Stomach (tissue), 9 donors: Measurements from ENCODE around the gene NYAP2. TPM values are rescaled to one million over a fixed set of nuclear protein-coding genes. Genes with fewer than 3 reads are reported as not detected.

Experiments used
- DNase-seq, 2 donors: peaks; one replicate each; pipeline versions ENCODE4 v3.0.0 to v3.0.0-alpha.2; 2013 to 2019
- H3K27ac ChIP-seq, 5 donors: fragments of 200-600 bp in 4 of 5; sonication (generic) in 4 of 5; one replicate each; pipeline ENCODE4 v1.5.1; 2013 to 2019; ENCODE audit warnings: mild to moderate bottlenecking in 1 of 5, moderate library complexity in 1 of 5
- H3K27me3 ChIP-seq, 3 donors: fragments of 200-600 bp; sonication (generic); one replicate each; pipeline ENCODE4 v1.5.1; 2017 to 2019; ENCODE audit warnings: mixed run types in 1 of 3
- H3K36me3 ChIP-seq, 4 donors: fragments of 200-600 bp; sonication (generic); 1 replicate in 3 of 4; 2 replicates in 1 of 4; pipeline ENCODE4 v1.5.1; 2016 to 2019
- H3K4me1 ChIP-seq, 4 donors: fragments of 200-600 bp; sonication (generic); one replicate each; pipeline ENCODE4 v1.5.1; 2016 to 2019
- H3K4me3 ChIP-seq, 4 donors: fragments of 200-600 bp; sonication (generic) in 3 of 4; one replicate each; pipeline ENCODE4 v1.5.1; 2016 to 2019; ENCODE audit warnings: mild to moderate bottlenecking in 1 of 4
- H3K9me3 ChIP-seq, 4 donors: fragments of 200-600 bp; sonication (generic); one replicate each; pipeline ENCODE4 v1.5.1; 2016 to 2019
- EP300 ChIP-seq: sonication (generic); formaldehyde crosslinking; IDR thresholded peaks from one replicate; pipeline ENCODE4 v1.6.1; 2017; ENCODE audit warnings: antibody characterized with exemption
- POLR2A ChIP-seq, 4 donors: fragments of 450-650 bp; IDR thresholded peaks; one replicate each; pipeline ENCODE4 v1.6.1; 2016; ENCODE audit warnings: antibody characterized with exemption in 4 of 4, control low read depth in 2 of 4, mild to moderate bottlenecking in 1 of 4, moderate library complexity in 1 of 4
- POLR2AphosphoS5 ChIP-seq, 3 donors: sonication (generic); formaldehyde crosslinking; IDR thresholded peaks; one replicate each; pipeline ENCODE4 v1.6.1; 2016; ENCODE audit warnings: antibody characterized with exemption in 3 of 3
- WGBS, 5 donors: extraction: QIAGEN DNeasy Blood & Tissue Kit in 3 of 5; methylation state at CpG; one replicate each; pipeline versions ENCODE4 v1.1.5 to v1.1.7; 2013 to 2018; 5-methylcytosine and 5-hydroxymethylcytosine counted together
- intact Hi-C: fragments of 100-400 bp; cut with DNase I; formaldehyde crosslinking; loops from one replicate; pipeline ENCODE4 v1.15.1; 2023; ENCODE audit warnings: low total_unique reads
- polyA plus RNA-seq, 3 donors: library from polyadenylated mRNA; stranded (reverse); fragments of 200-250 nt; gene quantifications; one replicate each; pipeline ENCODE4 v1.2.3, GENCODE V29; 2013
- total RNA-seq, 5 donors: library from RNA; depleted of rRNA; stranded (reverse); fragments of >200 nt; gene quantifications; one replicate each; pipeline versions ENCODE4 v1.1.0 to v1.2.3, GENCODE V29; 2014 to 2016
- TF ChIP-seq, protein P1 (sequence below), 7 experiments: fragments of 450-650 bp in 4 of 7; fragments of 200-600 bp in 3 of 7; sonication (generic) in 3 of 7; IDR thresholded peaks; one replicate each; pipeline ENCODE4 v1.5.1; 2016 to 2019; ENCODE audit warnings: antibody characterized with exemption in 7 of 7, control low read depth in 2 of 7, mild to moderate bottlenecking in 1 of 7
- donor health status: healthy with polysubstance abuse.
- donor health status: Bipolar disorder and iron deficiency.
- donor health status: healthy.

NYAP2 gene
- total and polyA plus RNA-seq, 8 donors = under 0.01 to 0.18 (median 0.03) TPM; not detected in 5

DNA sequence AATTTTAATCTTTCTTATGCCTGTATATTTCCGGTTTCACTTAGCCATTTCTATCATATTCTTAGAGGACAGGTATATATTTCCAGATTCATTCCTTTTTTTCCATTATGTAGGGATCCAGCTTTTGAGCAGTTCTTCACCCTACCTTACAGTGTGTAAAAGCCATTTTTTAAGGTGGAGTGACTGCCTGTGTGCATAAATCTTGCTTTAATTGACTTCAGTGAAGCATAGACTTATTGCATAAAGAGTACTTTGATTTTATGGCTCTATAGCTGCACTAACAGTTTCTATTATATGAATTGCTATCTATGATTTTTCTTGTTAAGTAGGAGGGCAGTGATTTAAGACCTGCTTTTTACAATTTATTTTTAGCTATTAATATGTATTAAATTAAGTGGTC is 132.6 kb downstream of the NYAP2 start:
- H3K36me3 ChIP-seq = no peaks in the 10 kb centered on the region
- no peak overlapping the region for H3K27ac ChIP-seq
- H3K9me3 ChIP-seq = no peaks in the 10 kb centered on the region
- no peaks in the 10 kb centered on the region for H3K4me1 ChIP-seq
- H3K4me3 ChIP-seq = no peak overlapping the region
- DNase-seq = no peak
- intact Hi-C loops = no loop called here
- TF ChIP-seq POLR2A (IDR thresholded peaks at IDR 0.05) (no peak), EP300 (no peak), POLR2AphosphoS5 (IDR thresholded peaks at IDR 0.05) (no peak)
- TF ChIP-seq, protein P1, sequence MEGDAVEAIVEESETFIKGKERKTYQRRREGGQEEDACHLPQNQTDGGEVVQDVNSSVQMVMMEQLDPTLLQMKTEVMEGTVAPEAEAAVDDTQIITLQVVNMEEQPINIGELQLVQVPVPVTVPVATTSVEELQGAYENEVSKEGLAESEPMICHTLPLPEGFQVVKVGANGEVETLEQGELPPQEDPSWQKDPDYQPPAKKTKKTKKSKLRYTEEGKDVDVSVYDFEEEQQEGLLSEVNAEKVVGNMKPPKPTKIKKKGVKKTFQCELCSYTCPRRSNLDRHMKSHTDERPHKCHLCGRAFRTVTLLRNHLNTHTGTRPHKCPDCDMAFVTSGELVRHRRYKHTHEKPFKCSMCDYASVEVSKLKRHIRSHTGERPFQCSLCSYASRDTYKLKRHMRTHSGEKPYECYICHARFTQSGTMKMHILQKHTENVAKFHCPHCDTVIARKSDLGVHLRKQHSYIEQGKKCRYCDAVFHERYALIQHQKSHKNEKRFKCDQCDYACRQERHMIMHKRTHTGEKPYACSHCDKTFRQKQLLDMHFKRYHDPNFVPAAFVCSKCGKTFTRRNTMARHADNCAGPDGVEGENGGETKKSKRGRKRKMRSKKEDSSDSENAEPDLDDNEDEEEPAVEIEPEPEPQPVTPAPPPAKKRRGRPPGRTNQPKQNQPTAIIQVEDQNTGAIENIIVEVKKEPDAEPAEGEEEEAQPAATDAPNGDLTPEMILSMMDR (IDR thresholded peaks at IDR 0.05) = no peak
- WGBS, 5 donors = 69 to 86% (median 77%) methylated on average over 1 of the region's 1 CpG
- H3K27me3 ChIP-seq = no peaks in the 10 kb centered on the region

DNA sequence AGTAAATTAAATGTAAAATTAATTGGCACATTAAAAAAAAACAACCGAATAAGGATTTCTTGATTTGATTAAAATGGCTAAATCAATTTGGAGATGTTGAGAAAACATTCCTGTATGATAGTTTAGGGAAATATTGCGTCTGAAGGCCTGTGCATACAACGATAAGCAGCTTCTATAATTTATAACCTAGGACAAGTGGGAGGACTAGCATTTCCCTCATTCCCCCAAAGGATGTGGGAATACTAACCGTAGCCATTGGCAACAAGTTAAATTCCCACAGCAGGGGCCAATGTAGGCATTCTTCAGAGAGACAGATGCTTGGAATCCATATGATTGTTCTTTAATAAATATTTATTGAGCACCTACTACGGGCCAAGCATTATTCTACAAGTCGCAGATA is 134.5 kb downstream of the NYAP2 start:
- DNase-seq = no peak
- Histone ChIP-seq H3K9me3 (peaks cover 0 to 6% (median 0%) of the 10 kb centered on the region in 4 donors), H3K4me1 (no peaks in the 10 kb centered on the region), H3K27me3 (no peaks in the 10 kb centered on the region), H3K4me3 (no peak overlapping the region), H3K36me3 (no peaks in the 10 kb centered on the region), H3K27ac (no peak overlapping the region)
- no peak for TF ChIP-seq EP300
- no peak for TF ChIP-seq POLR2A (IDR thresholded peaks at IDR 0.05)
- 63 to 78% (median 74%) methylated on average over 6 of the region's 6 CpGs for WGBS, 5 donors
- intact Hi-C loops = no loop called here

DNA sequence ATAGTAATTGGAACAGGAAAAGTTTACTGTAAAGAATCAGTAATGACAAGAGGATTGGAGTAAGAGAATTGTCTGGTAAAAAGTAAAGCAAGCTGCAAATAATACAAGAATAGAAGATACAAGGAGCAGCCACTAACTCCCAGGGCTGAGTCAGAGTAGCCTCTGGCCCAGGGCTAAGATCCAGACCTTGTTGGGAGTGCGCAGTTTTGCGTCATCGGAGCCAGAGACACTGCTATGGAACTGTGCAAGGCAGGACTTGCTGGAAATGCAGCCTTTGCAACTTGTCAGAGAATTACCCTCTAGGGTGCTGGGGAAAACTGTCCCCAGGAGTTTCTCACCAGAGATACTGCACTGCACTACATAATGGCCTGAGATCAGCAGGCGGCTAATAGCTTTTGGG is 135.2 kb downstream of the NYAP2 start:
- no peaks in the 10 kb centered on the region for H3K4me1 ChIP-seq
- TF ChIP-seq, protein P1 (IDR thresholded peaks at IDR 0.05) = no peak
- TF ChIP-seq POLR2A (IDR thresholded peaks at IDR 0.05) (no peak), POLR2AphosphoS5 (IDR thresholded peaks at IDR 0.05) (no peak), EP300 (no peak)
- intact Hi-C loops = no loop called here
- no peak overlapping the region for H3K4me3 ChIP-seq
- peaks cover 0 to 6% (median 0%) of the 10 kb centered on the region in 4 donors for H3K9me3 ChIP-seq
- H3K36me3 ChIP-seq = no peaks in the 10 kb centered on the region
- 89 to 98% (median 96%) methylated on average over 4 of the region's 4 CpGs for WGBS, 5 donors
- H3K27ac ChIP-seq = no peak overlapping the region
- DNase-seq = no peak
- H3K27me3 ChIP-seq = no peaks in the 10 kb centered on the region

DNA sequence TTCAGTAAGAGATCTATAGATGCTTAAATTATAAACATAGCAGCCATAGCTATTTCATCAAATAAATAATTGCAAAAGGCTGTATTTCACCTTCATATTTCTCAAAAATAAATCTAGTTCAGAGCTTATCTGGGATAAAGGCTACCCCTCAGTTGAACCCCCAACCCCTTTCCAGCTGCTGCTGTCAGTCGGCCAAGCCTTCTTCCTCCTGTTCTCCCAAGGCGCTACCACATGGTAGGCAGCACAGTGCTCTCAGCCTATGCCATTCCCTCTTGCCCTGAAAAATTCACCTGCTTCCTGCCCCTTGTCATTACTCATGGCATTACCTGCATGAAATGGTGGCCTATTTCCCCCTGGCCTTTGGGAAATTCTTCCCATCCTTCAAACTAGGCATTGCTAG is 136.5 kb downstream of the NYAP2 start:
- TF ChIP-seq EP300 (no peak), POLR2A (IDR thresholded peaks at IDR 0.05) (no peak), POLR2AphosphoS5 (IDR thresholded peaks at IDR 0.05) (no peak)
- TF ChIP-seq, protein P1 (IDR thresholded peaks at IDR 0.05) = no peak
- no peaks in the 10 kb centered on the region for H3K4me1 ChIP-seq
- WGBS, 5 donors = 76 to 97% (median 87%) methylated on average over 2 of the region's 2 CpGs
- no peaks in the 10 kb centered on the region for H3K36me3 ChIP-seq
- no peak overlapping the region for H3K27ac ChIP-seq
- no peak overlapping the region for H3K4me3 ChIP-seq
- intact Hi-C loops = no loop called here
- peaks cover 0 to 6% (median 0%) of the 10 kb centered on the region in 4 donors for H3K9me3 ChIP-seq
- DNase-seq = no peak
- H3K27me3 ChIP-seq = no peaks in the 10 kb centered on the region

DNA sequence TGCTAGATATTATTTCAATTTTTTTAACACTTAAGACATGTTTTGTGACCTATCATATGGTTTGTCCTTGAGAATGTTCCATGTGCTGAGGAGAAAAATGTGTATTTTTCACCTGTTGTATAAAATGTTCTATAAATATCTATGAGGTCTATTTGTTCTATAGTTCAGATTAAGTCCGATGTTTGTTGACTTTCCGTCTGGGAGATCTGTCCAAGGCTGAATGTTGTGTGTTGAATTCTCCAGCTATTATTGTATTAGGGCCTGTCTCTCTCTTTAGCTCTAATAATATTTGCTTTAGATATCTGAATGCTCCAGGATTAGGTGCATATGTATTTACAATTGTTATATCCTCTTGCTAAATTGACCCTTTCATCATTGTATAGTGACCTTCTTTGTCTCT is 144.1 kb downstream of the NYAP2 start:
- no peak for DNase-seq
- intact Hi-C loops = no loop called here
- Histone ChIP-seq H3K27ac (no peak overlapping the region), H3K27me3 (no peaks in the 10 kb centered on the region), H3K4me3 (no peak overlapping the region), H3K9me3 (no peaks in the 10 kb centered on the region), H3K36me3 (no peaks in the 10 kb centered on the region), H3K4me1 (no peaks in the 10 kb centered on the region)
- 25 to 58% (median 40%) methylated on average over 2 of the region's 2 CpGs for WGBS, 5 donors
- TF ChIP-seq POLR2AphosphoS5 (IDR thresholded peaks at IDR 0.05) (no peak), EP300 (no peak), POLR2A (IDR thresholded peaks at IDR 0.05) (no peak)
- TF ChIP-seq, protein P1 (IDR thresholded peaks at IDR 0.05) = no peak
